Keratinocyte (primary cell): Measurements from ENCODE around the gene APLF. TPM values are rescaled to one million over a fixed set of nuclear protein-coding genes. Genes with fewer than 3 reads are reported as not detected.

Experiments
- DNase-seq: peaks from one replicate; pipeline ENCODE4 v3.0.0-alpha.2; 2011; ENCODE audit warnings: low read depth, missing footprints, low spot score
- FAIRE-seq: peaks from 2 replicates; lab custom pipeline; 2011; peaks lifted over from hg19 to GRCh38; lab: Jason Lieb, UNC
- H2AFZ ChIP-seq: 2 replicates; pipeline ENCODE4 v1.6.0; 2012; ENCODE audit warnings: low read length, control low read depth, inconsistent platforms; ENCODE audit not compliant: control insufficient read depth
- H3K27ac ChIP-seq: 2 replicates; pipeline ENCODE4 v1.5.1; 2011; ENCODE audit warnings: low read length; ENCODE audit not compliant: control insufficient read depth, insufficient read depth
- H3K27me3 ChIP-seq: 3 replicates; pipeline ENCODE4 v1.6.0; 2011; ENCODE audit warnings: low read length; ENCODE audit not compliant: control insufficient read depth, insufficient read depth; ENCODE audit errors: extremely low read depth
- H3K36me3 ChIP-seq, 2 experiments: 2 replicates in 1 of 2; 3 replicates in 1 of 2; pipeline ENCODE4 v1.5.1; 2011; ENCODE audit warnings: low read length in 2 of 2, mild to moderate bottlenecking in 1 of 2; ENCODE audit not compliant: control insufficient read depth in 2 of 2, insufficient read depth in 2 of 2; ENCODE audit errors: extremely low read depth in 1 of 2
- H3K4me1 ChIP-seq: 3 replicates; pipeline ENCODE4 v1.5.1; 2011; ENCODE audit warnings: low read length; ENCODE audit not compliant: control insufficient read depth, insufficient read depth; ENCODE audit errors: extremely low read depth
- H3K4me2 ChIP-seq: 3 replicates; pipeline ENCODE4 v1.6.0; 2011; ENCODE audit warnings: low read depth, low read length; ENCODE audit not compliant: control insufficient read depth, insufficient read depth; ENCODE audit errors: extremely low read depth
- H3K4me3 ChIP-seq, 3 experiments: fragments of 200-600 bp in 1 of 3; sonication (generic) in 1 of 3; 2 replicates in 2 of 3; 3 replicates in 1 of 3; pipeline ENCODE4 v1.5.1; 2011 to 2016; ENCODE audit warnings: low read length in 3 of 3, mild to moderate bottlenecking in 3 of 3, control low read depth in 2 of 3, inconsistent platforms in 1 of 3, low read depth in 1 of 3, mixed read lengths in 1 of 3, mixed run types in 1 of 3, moderate library complexity in 1 of 3; ENCODE audit not compliant: control insufficient read depth in 2 of 3, insufficient read depth in 2 of 3; ENCODE audit errors: extremely low read depth in 1 of 3
- H3K79me2 ChIP-seq: 2 replicates; pipeline ENCODE4 v1.6.0; 2012; ENCODE audit warnings: low read length; ENCODE audit not compliant: control insufficient read depth, insufficient read depth
- H3K9ac ChIP-seq: 3 replicates; pipeline ENCODE4 v1.6.0; 2011; ENCODE audit warnings: low read length; ENCODE audit not compliant: control insufficient read depth, insufficient read depth; ENCODE audit errors: extremely low read depth
- H3K9me1 ChIP-seq: 3 replicates; pipeline ENCODE4 v1.6.0; 2011; ENCODE audit warnings: low read length; ENCODE audit not compliant: control insufficient read depth, insufficient read depth; ENCODE audit errors: extremely low read depth
- H3K9me3 ChIP-seq: 2 replicates; pipeline ENCODE4 v1.5.1; 2012; ENCODE audit warnings: low read depth, low read length; ENCODE audit not compliant: control insufficient read depth
- H4K20me1 ChIP-seq: 3 replicates; pipeline ENCODE4 v1.6.0; 2011; ENCODE audit warnings: low read length; ENCODE audit not compliant: control insufficient read depth, insufficient read depth; ENCODE audit errors: extremely low read depth
- EZH2 ChIP-seq: IDR thresholded peaks from one replicate; pipeline ENCODE4 v1.6.1; 2012; ENCODE audit warnings: inconsistent platforms, mild to moderate bottlenecking, low read length, moderate library complexity
- dilution Hi-C: fragments of 300-500 bp; cut with MboI; formaldehyde crosslinking; loops from one replicate; pipeline ENCODE4 v1.7.0; 2020; ENCODE audit warnings: low sequenced_read_pairs; ENCODE audit not compliant: extremely low pct_ligation_motif_present
- polyA plus RNA-seq, 5 experiments: library from polyadenylated mRNA; depleted of rRNA in 3 of 5; stranded (reverse) in 3 of 5; stranded (forward) in 1 of 5; unstranded in 1 of 5; fragments of >200 nt; gene quantifications; 1 replicate in 1 of 5; 2 replicates in 3 of 5; 3 replicates in 1 of 5; pipeline versions ENCODE4 v1.2.1 to v1.2.3, GENCODE V29; 2011 to 2012; ENCODE audit warnings: missing spikeins in 2 of 5, low read depth in 1 of 5, low replicate concordance in 1 of 5
- TF ChIP-seq, protein P1 (sequence below), 3 experiments: IDR thresholded peaks in 1 of 3; conservative IDR thresholded peaks in 1 of 3; optimal IDR thresholded peaks in 1 of 3; 2 replicates in 2 of 3; 3 replicates in 1 of 3; pipeline versions ENCODE3 to v1.5.1; 2011; ENCODE audit warnings: low read length in 3 of 3, mild to moderate bottlenecking in 3 of 3, moderate library complexity in 2 of 3, control low read depth in 1 of 3, inconsistent platforms in 1 of 3; ENCODE audit not compliant: insufficient read depth in 2 of 3; ENCODE audit errors: extremely low read depth in 1 of 3

The APLF gene
- polyA plus RNA-seq, 1 donor (not counting 4 experiments of a cell fraction or from before 2014, with no cell fraction given), result 3.0 TPM

DNA sequence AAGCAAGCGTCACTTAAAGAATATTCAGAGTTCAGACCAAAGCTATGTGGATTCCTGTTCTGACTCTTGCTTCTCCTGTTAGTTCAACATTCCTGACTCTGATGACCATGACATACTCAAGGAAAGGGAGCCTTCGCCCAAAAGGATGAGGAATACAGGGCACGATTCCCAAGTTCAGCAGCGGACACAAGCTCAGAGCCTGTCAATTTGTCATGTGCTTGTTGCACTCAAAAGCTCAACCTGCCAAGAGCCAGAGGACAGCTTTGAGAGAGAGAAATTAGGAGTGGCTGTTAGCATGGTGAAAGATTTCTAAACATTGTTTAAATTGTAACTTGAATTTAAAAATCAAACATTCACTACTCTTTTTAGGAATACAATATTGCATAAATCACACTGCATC, 33.3 kb downstream of the APLF start:
- Histone ChIP-seq H3K79me2 (no peaks in the 10 kb centered on the region), H3K36me3 (no peaks in the 10 kb centered on the region), H3K27ac (no peak overlapping the region), H3K9me3 (no peaks in the 10 kb centered on the region), H2AFZ (no peak overlapping the region), H4K20me1 (no peaks in the 10 kb centered on the region), H3K9me1 (no peaks in the 10 kb centered on the region), H3K4me2 (no peak overlapping the region), H3K4me1 (no peaks in the 10 kb centered on the region), H3K9ac (no peak overlapping the region), H3K27me3 (no peaks in the 10 kb centered on the region), H3K4me3 (no peak overlapping the region)
- TF ChIP-seq EZH2, result no peak
- TF ChIP-seq, protein P1, sequence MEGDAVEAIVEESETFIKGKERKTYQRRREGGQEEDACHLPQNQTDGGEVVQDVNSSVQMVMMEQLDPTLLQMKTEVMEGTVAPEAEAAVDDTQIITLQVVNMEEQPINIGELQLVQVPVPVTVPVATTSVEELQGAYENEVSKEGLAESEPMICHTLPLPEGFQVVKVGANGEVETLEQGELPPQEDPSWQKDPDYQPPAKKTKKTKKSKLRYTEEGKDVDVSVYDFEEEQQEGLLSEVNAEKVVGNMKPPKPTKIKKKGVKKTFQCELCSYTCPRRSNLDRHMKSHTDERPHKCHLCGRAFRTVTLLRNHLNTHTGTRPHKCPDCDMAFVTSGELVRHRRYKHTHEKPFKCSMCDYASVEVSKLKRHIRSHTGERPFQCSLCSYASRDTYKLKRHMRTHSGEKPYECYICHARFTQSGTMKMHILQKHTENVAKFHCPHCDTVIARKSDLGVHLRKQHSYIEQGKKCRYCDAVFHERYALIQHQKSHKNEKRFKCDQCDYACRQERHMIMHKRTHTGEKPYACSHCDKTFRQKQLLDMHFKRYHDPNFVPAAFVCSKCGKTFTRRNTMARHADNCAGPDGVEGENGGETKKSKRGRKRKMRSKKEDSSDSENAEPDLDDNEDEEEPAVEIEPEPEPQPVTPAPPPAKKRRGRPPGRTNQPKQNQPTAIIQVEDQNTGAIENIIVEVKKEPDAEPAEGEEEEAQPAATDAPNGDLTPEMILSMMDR (optimal IDR thresholded peaks at IDR 0.05 in 1 of 3, IDR thresholded peaks at IDR 0.05 in 1 of 3, conservative IDR thresholded peaks at IDR 0.05 in 1 of 3; ENCODE audit: extremely low read depth in 1 of 3, insufficient read depth in 2 of 3, low read length in 3 of 3), result no peak
- DNase-seq (no peak), FAIRE-seq (peak; percentile 9)
- dilution Hi-C loops, result no loop called here

DNA sequence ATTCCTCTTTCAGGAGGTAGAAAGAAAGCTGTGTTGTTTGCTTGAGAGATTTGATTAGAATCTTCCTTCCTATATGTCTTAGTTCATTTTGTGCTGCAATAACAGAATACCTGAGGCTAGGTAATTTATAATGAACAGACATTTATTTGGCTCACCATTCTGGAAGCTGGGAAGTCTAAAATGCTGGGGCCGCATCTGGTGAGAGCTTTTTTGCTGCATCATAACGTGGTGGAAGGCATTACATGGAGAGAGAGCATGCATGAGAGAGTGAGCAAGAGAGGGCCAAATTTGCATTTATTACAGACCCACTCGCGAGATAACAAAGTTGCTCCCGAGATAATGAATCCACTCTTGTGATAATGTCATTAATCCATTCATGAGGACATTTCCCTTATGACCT, 34.4 kb downstream of the APLF start:
- no peaks in the 10 kb centered on the region for H4K20me1 ChIP-seq
- no peaks in the 10 kb centered on the region for H3K79me2 ChIP-seq
- dilution Hi-C loops, result no loop called here
- peak; percentile 32 for FAIRE-seq
- no peak overlapping the region for H3K4me2 ChIP-seq
- H2AFZ ChIP-seq, result no peak overlapping the region
- H3K9ac ChIP-seq, result no peak overlapping the region
- DNase-seq, result no peak
- no peaks in the 10 kb centered on the region for H3K27me3 ChIP-seq
- no peaks in the 10 kb centered on the region for H3K4me1 ChIP-seq
- H3K27ac ChIP-seq, result no peak overlapping the region
- no peaks in the 10 kb centered on the region for H3K9me1 ChIP-seq
- no peak overlapping the region for H3K4me3 ChIP-seq
- H3K9me3 ChIP-seq, result no peaks in the 10 kb centered on the region
- no peak for TF ChIP-seq EZH2
- TF ChIP-seq, protein P1 (optimal IDR thresholded peaks at IDR 0.05 in 1 of 3, IDR thresholded peaks at IDR 0.05 in 1 of 3, conservative IDR thresholded peaks at IDR 0.05 in 1 of 3; ENCODE audit: extremely low read depth in 1 of 3, insufficient read depth in 2 of 3, low read length in 3 of 3), result no peak
- H3K36me3 ChIP-seq, result no peaks in the 10 kb centered on the region
